Epithelial cell of proximal tubule (primary cell): ENCODE results near the gene CNNM2. TPM values are rescaled to one million over a fixed set of nuclear protein-coding genes. Genes with fewer than 3 reads are reported as not detected.

ENCODE experiments used
- DNase-seq: peaks from one replicate; pipeline ENCODE4 v3.0.0-alpha.2; 2011; ENCODE audit warnings: low read depth
- H3K4me3 ChIP-seq: 2 replicates; pipeline ENCODE4 v1.5.1; 2011; ENCODE audit warnings: low read depth, mild to moderate bottlenecking, low read length
- CTCF ChIP-seq: conservative IDR thresholded peaks from 2 replicates; pipeline ENCODE4 v1.5.1; 2012; ENCODE audit warnings: low read depth, mild to moderate bottlenecking, low read length
- total RNA-seq: library from RNA; depleted of rRNA; stranded (reverse); fragments of >200 nt; gene quantifications from 2 replicates; pipeline ENCODE4 v1.2.3, GENCODE V29; 2015

Gene CNNM2
- 1.2 and 1.3 TPM in 2 replicates for total RNA-seq

- peak; percentile 91 for DNase-seq
- TF ChIP-seq CTCF, result no peak
- peak within 1 kb of the TSS; percentile 93 for H3K4me3 ChIP-seq
Observed at GRCh38 chr10:102917962-102918816, at the start of gene CNNM2. Gene CNNM2 (plus strand): TSS chr10:102918294. CDS start chr10:102918481, 187 bp downstream.

GRCh38 chr10:102868911-102869257 lies 49.2 kb upstream of the CNNM2 start:
- no peak for DNase-seq
- no peak for TF ChIP-seq CTCF
- H3K4me3 ChIP-seq, result peak overlapping the region; percentile 59

- DNase-seq, result no peak
- no peak for TF ChIP-seq CTCF
- H3K4me3 ChIP-seq, result peak within 1 kb of the TSS; percentile 59
Observed at GRCh38 chr10:102869258-102870198, 48.6 kb upstream of the CNNM2 start, which contains the start of gene AS3MT. Gene AS3MT (plus strand): TSS chr10:102869470. CDS start chr10:102869593, 123 bp downstream.

GRCh38 chr10:102870221-102870620 lies 47.9 kb upstream of the CNNM2 start:
- no peak for TF ChIP-seq CTCF
- DNase-seq, result no peak
- H3K4me3 ChIP-seq, result peak overlapping the region; percentile 59

- no peak for TF ChIP-seq CTCF
- no peak for DNase-seq
- H3K4me3 ChIP-seq, result no peak overlapping the region
Observed at GRCh38 chr10:102872163-102872562, 45.9 kb upstream of the CNNM2 start.

GRCh38 chr10:102876747-102877153 lies 41.3 kb upstream of the CNNM2 start:
- no peak for TF ChIP-seq CTCF
- no peak for DNase-seq
- no peak overlapping the region for H3K4me3 ChIP-seq
